Caco-2 (cell line): ENCODE data around the gene KRCC1. TPM values are rescaled to one million over a fixed set of nuclear protein-coding genes. Genes with fewer than 3 reads are reported as not detected.

Experiments
- BruUV-seq: library from RNA; stranded (reverse); fragments of 400-500 nt; replicated peaks from 2 replicates; lab custom pipeline; 2021; lab: Mats Ljungman, UMichigan
- CTCF ChIA-PET: fragments of 300-600 bp; sonication (Branson Sonifier 250); formaldehyde crosslinking; loops from one replicate; lab custom pipeline; 2022; ENCODE audit warnings: antibody characterized with exemption; lab: Charles Lee
- POLR2A ChIA-PET: fragments of 300-600 bp; sonication (Branson Sonifier 250); formaldehyde crosslinking; loops from one replicate; lab custom pipeline; 2022; ENCODE audit warnings: antibody characterized with exemption; lab: Charles Lee
- DNase-seq, 2 experiments: peaks; one replicate each; pipeline versions ENCODE4 v3.0.0 to v3.0.0-alpha.2; 2020 to 2022
- H3K27me3 ChIP-seq: replicated peaks from 2 replicates; pipeline ENCODE4 v1.6.0; 2011; ENCODE audit warnings: low read length; ENCODE audit not compliant: control insufficient read depth, insufficient read depth
- H3K36me3 ChIP-seq: 2 replicates; pipeline ENCODE4 v1.5.1; 2011; ENCODE audit warnings: low read length; ENCODE audit not compliant: control insufficient read depth, insufficient read depth
- H3K4me1 ChIP-seq: fragments of 250-450 bp; sonication (Bioruptor Pico); 2 replicates; pipeline ENCODE4 v1.5.1; 2020; ENCODE audit warnings: mild to moderate bottlenecking
- H3K4me3 ChIP-seq: 2 replicates; pipeline ENCODE4 v1.5.1; 2011; ENCODE audit warnings: low read depth, mild to moderate bottlenecking, control low read depth, low read length
- H3K9me3 ChIP-seq: fragments of 250-450 bp; sonication (Bioruptor Pico); 2 replicates; pipeline ENCODE4 v1.5.1; 2020; ENCODE audit warnings: mild to moderate bottlenecking, moderate library complexity
- H3K27ac Mint-ChIP-seq: one replicate; pipeline ENCODE4 v1.8.0; 2022; ENCODE audit warnings: mixed read lengths; ENCODE audit not compliant: unreplicated experiment
- H3K27me3 Mint-ChIP-seq: one replicate; pipeline ENCODE4 v1.8.0; 2022; ENCODE audit warnings: mixed read lengths; ENCODE audit not compliant: insufficient read depth, unreplicated experiment
- H3K36me3 Mint-ChIP-seq: one replicate; pipeline ENCODE4 v1.8.0; 2022; ENCODE audit warnings: mild to moderate bottlenecking, mixed read lengths; ENCODE audit not compliant: insufficient read depth, unreplicated experiment
- H3K4me1 Mint-ChIP-seq: one replicate; pipeline ENCODE4 v1.8.0; 2022; ENCODE audit warnings: low read depth, mixed read lengths; ENCODE audit not compliant: unreplicated experiment
- H3K4me3 Mint-ChIP-seq: one replicate; pipeline ENCODE4 v1.8.0; 2022; ENCODE audit warnings: mild to moderate bottlenecking, moderate library complexity, mixed read lengths; ENCODE audit not compliant: unreplicated experiment
- H3K9me3 Mint-ChIP-seq: one replicate; pipeline ENCODE4 v1.8.0; 2022; ENCODE audit warnings: mixed read lengths; ENCODE audit not compliant: unreplicated experiment
- CTCF ChIP-seq, 2 experiments: fragments of 200-600 bp in 1 of 2; IDR thresholded peaks; 1 replicate in 1 of 2; 2 replicates in 1 of 2; pipeline versions ENCODE4 v1.5.1 to v1.8.0; 2011 to 2022; ENCODE audit warnings: antibody characterized with exemption in 1 of 2, control low read depth in 1 of 2, inconsistent platforms in 1 of 2, low read depth in 1 of 2, low read length in 1 of 2, mild to moderate bottlenecking in 1 of 2, moderate library complexity in 1 of 2; ENCODE audit not compliant: insufficient read depth in 1 of 2, severe bottlenecking in 1 of 2, unreplicated experiment in 1 of 2
- intact Hi-C: fragments of 100-400 bp; cut with micrococcal nuclease; formaldehyde crosslinking; loops from one replicate; pipeline ENCODE4 v1.10.0; 2022; ENCODE audit not compliant: unreplicated experiment
- total RNA-seq: library from RNA; stranded (reverse); gene quantifications from 2 replicates; pipeline ENCODE4 v1.2.3, GENCODE V29; 2022

KRCC1 gene
- total RNA-seq, 1 experiment from 2014 or later: 7.6 TPM

GRCh38 chr2:88081924-88082608 lies 26.5 kb upstream of the KRCC1 start:
- H3K27me3 ChIP-seq: no peaks in the 10 kb centered on the region
- Mint-ChIP-seq H3K4me3 (no peak overlapping the region), H3K4me1 (no peaks in the 10 kb centered on the region), H3K27ac (no peak overlapping the region), H3K27me3 (no peaks in the 10 kb centered on the region), H3K36me3 (no peaks in the 10 kb centered on the region), H3K9me3 (no peaks in the 10 kb centered on the region)
- intact Hi-C loops: no loop called here
- TF ChIP-seq CTCF (IDR thresholded peaks at IDR 0.05; ENCODE audit: insufficient read depth in 1 of 2, low read depth in 1 of 2, low read length in 1 of 2, severe bottlenecking in 1 of 2, unreplicated experiment in 1 of 2): no peak
- ChIA-PET CTCF (interaction anchor here (0.6 to 1.0 kb wide), 3 partner anchors 22 to 78 kb away, joined by 3 read pairs; no protein-coding TSS in a partner anchor), POLR2A (no interaction called here)
- no peak for DNase-seq
- H3K36me3 ChIP-seq: no peaks in the 10 kb centered on the region
- no peak overlapping the region for H3K4me3 ChIP-seq
- H3K4me1 ChIP-seq: no peaks in the 10 kb centered on the region
- no peaks in the 10 kb centered on the region for H3K9me3 ChIP-seq
- no TSS peak for BruUV-seq

- no peak for TF ChIP-seq CTCF (IDR thresholded peaks at IDR 0.05; ENCODE audit: insufficient read depth in 1 of 2, low read depth in 1 of 2, low read length in 1 of 2, severe bottlenecking in 1 of 2, unreplicated experiment in 1 of 2)
- no peaks in the 10 kb centered on the region for H3K4me1 ChIP-seq
- ChIA-PET POLR2A (no interaction called here), CTCF (no interaction called here)
- no peaks in the 10 kb centered on the region for H3K36me3 ChIP-seq
- H3K27me3 ChIP-seq: no peaks in the 10 kb centered on the region
- Mint-ChIP-seq H3K27ac (no peak overlapping the region), H3K27me3 (no peaks in the 10 kb centered on the region), H3K36me3 (no peaks in the 10 kb centered on the region), H3K4me3 (no peak overlapping the region), H3K4me1 (no peaks in the 10 kb centered on the region), H3K9me3 (no peaks in the 10 kb centered on the region)
- no peaks in the 10 kb centered on the region for H3K9me3 ChIP-seq
- no peak overlapping the region for H3K4me3 ChIP-seq
- BruUV-seq: no TSS peak
- intact Hi-C loops: no loop called here
- no peak for DNase-seq
Observed at GRCh38 chr2:88080545-88080944, 25.0 kb upstream of the KRCC1 start.

- H3K36me3 ChIP-seq: no peaks in the 10 kb centered on the region
- no peak overlapping the region for H3K4me3 ChIP-seq
- H3K27me3 ChIP-seq: no peaks in the 10 kb centered on the region
- peaks cover 5% of the 10 kb centered on the region; the same call in 1 of the 2 replicates for H3K9me3 ChIP-seq
- H3K9me3 Mint-ChIP-seq: no peaks in the 10 kb centered on the region
- H3K4me1 Mint-ChIP-seq: no peaks in the 10 kb centered on the region
- BruUV-seq: no TSS peak
- no peak overlapping the region for H3K27ac Mint-ChIP-seq
- DNase-seq: no peak
- no peaks in the 10 kb centered on the region for H3K27me3 Mint-ChIP-seq
- H3K4me1 ChIP-seq: no peaks in the 10 kb centered on the region
- no peak for TF ChIP-seq CTCF (IDR thresholded peaks at IDR 0.05; ENCODE audit: insufficient read depth in 1 of 2, low read depth in 1 of 2, low read length in 1 of 2, severe bottlenecking in 1 of 2, unreplicated experiment in 1 of 2)
- H3K4me3 Mint-ChIP-seq: no peak overlapping the region
- POLR2A ChIA-PET: no interaction called here
- CTCF ChIA-PET: interaction anchor here (1.5 kb wide), 1 partner anchor 18 kb away, joined by 5 read pairs; no protein-coding TSS in a partner anchor
- H3K36me3 Mint-ChIP-seq: no peaks in the 10 kb centered on the region
- intact Hi-C loops: no loop called here
Observed at GRCh38 chr2:88078643-88079172, 23.1 kb upstream of the KRCC1 start.
